HG02885 (cell line): ENCODE results near the gene ELMO1.

Experiments used
- ATAC-seq: cut with Tn5 transposase; IDR thresholded peaks from one replicate; pipeline ENCODE4 v1.9.1; 2021; ENCODE audit warnings: mild to moderate bottlenecking; ENCODE audit not compliant: unreplicated experiment, poor library complexity

Gene ELMO1

GRCh38 chr7:36949711-36950600 lies 498.7 kb downstream of the ELMO1 start:
- ATAC-seq: no peak

GRCh38 chr7:36946401-36946739 lies 502.3 kb downstream of the ELMO1 start:
- no peak for ATAC-seq

- ATAC-seq: no peak
Observed at GRCh38 chr7:36945612-36946400, 502.9 kb downstream of the ELMO1 start.

- no peak for ATAC-seq
Observed at GRCh38 chr7:36944838-36945237, 503.8 kb downstream of the ELMO1 start.

- peak; percentile 68 for ATAC-seq
Observed at GRCh38 chr7:36943591-36944435, 504.9 kb downstream of the ELMO1 start.

GRCh38 chr7:36942955-36943354 lies 505.7 kb downstream of the ELMO1 start:
- ATAC-seq: no peak

GRCh38 chr7:36942541-36942940 lies 506.1 kb downstream of the ELMO1 start:
- ATAC-seq: no peak

- ATAC-seq: no peak
Observed at GRCh38 chr7:36942025-36942424, 506.6 kb downstream of the ELMO1 start.

- no peak for ATAC-seq
Observed at GRCh38 chr7:36941359-36941758, 507.3 kb downstream of the ELMO1 start.

- no peak for ATAC-seq
Observed at GRCh38 chr7:36939816-36940215, 508.8 kb downstream of the ELMO1 start.

- no peak for ATAC-seq
Observed at GRCh38 chr7:36937754-36938563, 510.7 kb downstream of the ELMO1 start.

GRCh38 chr7:36931892-36932291 lies 516.8 kb downstream of the ELMO1 start:
- no peak for ATAC-seq

GRCh38 chr7:36929791-36930190 lies 518.9 kb downstream of the ELMO1 start:
- ATAC-seq: no peak

GRCh38 chr7:36928718-36929117 lies 519.9 kb downstream of the ELMO1 start:
- ATAC-seq: no peak

- no peak for ATAC-seq
Observed at GRCh38 chr7:36928311-36928710, 520.4 kb downstream of the ELMO1 start.

- ATAC-seq: no peak
Observed at GRCh38 chr7:36925691-36926090, 523.0 kb downstream of the ELMO1 start.

GRCh38 chr7:36925207-36925606 lies 523.5 kb downstream of the ELMO1 start:
- no peak for ATAC-seq

- ATAC-seq: no peak
Observed at GRCh38 chr7:36923943-36924436, 524.7 kb downstream of the ELMO1 start.

- ATAC-seq: no peak
Observed at GRCh38 chr7:36923185-36923584, 525.5 kb downstream of the ELMO1 start.

GRCh38 chr7:36920433-36920832 lies 528.2 kb downstream of the ELMO1 start:
- ATAC-seq: no peak
